ENCODE data around the gene VPS50. TPM values are rescaled to one million over a fixed set of nuclear protein-coding genes. Genes with fewer than 3 reads are reported as not detected.

Gene VPS50
- total RNA-seq, 1 experiment from 2014 or later = 13.6 TPM

DNA sequence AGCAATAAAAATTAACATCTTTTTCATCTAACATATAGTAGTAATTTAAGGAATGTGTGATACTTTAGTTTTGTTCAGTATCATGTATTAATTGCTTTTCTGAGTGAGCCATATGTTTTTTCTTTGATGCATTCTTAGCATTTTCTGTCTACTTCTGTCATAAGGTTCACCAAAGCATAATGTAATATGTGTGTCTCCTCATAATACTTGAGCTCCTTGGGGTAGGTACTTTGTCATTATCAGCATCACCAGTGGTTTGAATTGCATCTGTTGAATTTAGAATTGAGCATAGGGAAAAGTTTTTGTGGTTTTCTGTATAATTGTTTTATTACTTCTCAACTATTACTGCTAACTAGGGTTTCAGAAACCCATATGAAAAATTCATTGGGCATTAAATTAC, 26.5 kb downstream of the VPS50 start:
- no peaks in the 10 kb centered on the region for H3K4me1 Mint-ChIP-seq
- H2BK15ac ChIP-seq (ENCODE audit: low read depth, low read length) = no peak overlapping the region
- no peak overlapping the region for H3K27ac ChIP-seq (ENCODE audit: insufficient read length, low read depth, low read length)
- H3K4ac ChIP-seq (ENCODE audit: low read depth, low read length) = no peak overlapping the region
- no peak overlapping the region for H3K14ac ChIP-seq (ENCODE audit: insufficient read depth, low read length)
- H3K79me2 ChIP-seq (ENCODE audit: insufficient read depth, low read length) = no peaks in the 10 kb centered on the region
- H4K5ac ChIP-seq (ENCODE audit: insufficient read length, low read depth, low read length) = no peak overlapping the region
- H3K79me1 ChIP-seq (ENCODE audit: insufficient read depth, low read depth, low read length, poor library complexity, severe bottlenecking) = no peaks in the 10 kb centered on the region
- no peaks in the 10 kb centered on the region for H3K27me3 ChIP-seq (ENCODE audit: insufficient read depth, low read length)
- no peak overlapping the region for H3K23ac ChIP-seq (ENCODE audit: insufficient read length, low read depth, low read length)
- H3K4me3 Mint-ChIP-seq = no peak overlapping the region
- no peaks in the 10 kb centered on the region for H3K4me1 ChIP-seq (ENCODE audit: insufficient read depth, low read length)
- no peak overlapping the region for H2AK5ac ChIP-seq (ENCODE audit: insufficient read length, low read length)
- no peak overlapping the region for H4K8ac ChIP-seq (replicated peaks; ENCODE audit: insufficient read length, low read depth, low read length)
- TF ChIP-seq, protein P1, sequence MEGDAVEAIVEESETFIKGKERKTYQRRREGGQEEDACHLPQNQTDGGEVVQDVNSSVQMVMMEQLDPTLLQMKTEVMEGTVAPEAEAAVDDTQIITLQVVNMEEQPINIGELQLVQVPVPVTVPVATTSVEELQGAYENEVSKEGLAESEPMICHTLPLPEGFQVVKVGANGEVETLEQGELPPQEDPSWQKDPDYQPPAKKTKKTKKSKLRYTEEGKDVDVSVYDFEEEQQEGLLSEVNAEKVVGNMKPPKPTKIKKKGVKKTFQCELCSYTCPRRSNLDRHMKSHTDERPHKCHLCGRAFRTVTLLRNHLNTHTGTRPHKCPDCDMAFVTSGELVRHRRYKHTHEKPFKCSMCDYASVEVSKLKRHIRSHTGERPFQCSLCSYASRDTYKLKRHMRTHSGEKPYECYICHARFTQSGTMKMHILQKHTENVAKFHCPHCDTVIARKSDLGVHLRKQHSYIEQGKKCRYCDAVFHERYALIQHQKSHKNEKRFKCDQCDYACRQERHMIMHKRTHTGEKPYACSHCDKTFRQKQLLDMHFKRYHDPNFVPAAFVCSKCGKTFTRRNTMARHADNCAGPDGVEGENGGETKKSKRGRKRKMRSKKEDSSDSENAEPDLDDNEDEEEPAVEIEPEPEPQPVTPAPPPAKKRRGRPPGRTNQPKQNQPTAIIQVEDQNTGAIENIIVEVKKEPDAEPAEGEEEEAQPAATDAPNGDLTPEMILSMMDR (conservative IDR thresholded peaks at IDR 0.05) = no peak
- no peak overlapping the region for H2BK5ac ChIP-seq (ENCODE audit: insufficient read length, low read length)
- no peaks in the 10 kb centered on the region for H4K20me1 ChIP-seq (ENCODE audit: control insufficient read depth, insufficient read depth, insufficient read length)
- H3T11ph ChIP-seq (ENCODE audit: low read length) = no peak overlapping the region
- H3K9me3 Mint-ChIP-seq = no peaks in the 10 kb centered on the region
- no peak overlapping the region for H2AFZ ChIP-seq (ENCODE audit: low read length)
- H3K23me2 ChIP-seq (ENCODE audit: insufficient read length, low read depth, low read length, poor library complexity, severe bottlenecking) = no peaks in the 10 kb centered on the region
- H2BK12ac ChIP-seq (ENCODE audit: insufficient read length, low read depth, low read length) = no peak overlapping the region
- H2BK120ac ChIP-seq (ENCODE audit: low read depth, low read length, poor library complexity, severe bottlenecking) = no peak overlapping the region
- no peak overlapping the region for H3K56ac ChIP-seq (ENCODE audit: insufficient read length, low read depth, low read length)
- no peak overlapping the region for H3K18ac ChIP-seq (ENCODE audit: insufficient read length, low read depth, low read length)
- no peaks in the 10 kb centered on the region for H3K27me3 Mint-ChIP-seq (ENCODE audit: low read depth)
- DNase-seq = no peak
- H3K36me3 Mint-ChIP-seq (ENCODE audit: insufficient read depth in 1 of 3, low read depth in 3 of 3) = no peaks in the 10 kb centered on the region
- H2BK20ac ChIP-seq (ENCODE audit: low read depth, low read length, poor library complexity, severe bottlenecking) = no peak overlapping the region
- H4K91ac ChIP-seq (ENCODE audit: insufficient read length, low read depth, low read length) = no peak overlapping the region
- no peaks in the 10 kb centered on the region for H3K9me3 ChIP-seq (ENCODE audit: control insufficient read depth, low read depth, low read length)
- no peak overlapping the region for H3K4me2 ChIP-seq (ENCODE audit: insufficient read depth, insufficient read length, low read length)
- H3K9ac ChIP-seq (ENCODE audit: extremely low read depth, insufficient read length, low read length) = no peak overlapping the region
- H3K27ac Mint-ChIP-seq = no peak overlapping the region
